Measurements from ENCODE around the gene CTSC. TPM values are rescaled to one million over a fixed set of nuclear protein-coding genes. Genes with fewer than 3 reads are reported as not detected.

Gene CTSC
- total and polyA plus RNA-seq, 2 of the 13 experiments (the other 11 are each of a cell fraction or from before 2014, with no cell fraction given): 144 to 210 TPM

DNA sequence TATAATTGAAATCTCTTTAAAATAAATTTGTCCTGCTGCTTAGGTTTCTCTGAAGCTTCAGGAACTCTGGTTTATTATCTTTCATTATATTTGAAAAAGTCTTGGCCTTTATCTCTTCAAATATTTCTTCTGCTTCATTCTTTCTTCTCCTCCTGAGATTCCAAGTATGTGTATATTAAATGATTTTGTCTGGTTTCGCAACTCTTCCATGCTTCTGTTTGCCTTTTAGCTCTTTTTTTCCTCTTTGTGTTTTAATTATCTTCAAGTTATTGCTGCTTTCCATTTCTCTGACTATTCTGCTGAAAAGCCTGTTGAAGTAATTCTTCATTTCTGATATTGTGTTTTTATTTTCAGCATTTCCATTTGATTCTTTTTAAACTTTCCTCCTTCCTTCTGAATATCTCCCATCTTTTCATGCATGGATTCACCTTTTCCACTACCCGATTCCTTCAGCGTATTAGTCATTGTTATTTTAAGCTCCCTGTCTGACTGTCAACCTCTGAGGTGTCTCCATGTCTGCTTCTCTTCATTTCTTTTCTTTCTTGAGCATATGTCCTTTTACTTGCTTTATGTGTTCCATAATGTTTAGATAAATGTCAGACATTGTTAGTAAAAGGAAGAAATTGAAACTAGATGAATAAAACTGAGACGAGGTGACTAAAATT lies 46.6 kb upstream of the CTSC start:
- H3K79me2 ChIP-seq (ENCODE audit: insufficient read depth, low read length): no peaks in the 10 kb centered on the region
- H3K27me3 ChIP-seq (ENCODE audit: control insufficient read depth in 1 of 2, insufficient read depth in 2 of 2, low read length in 2 of 2): no peaks in the 10 kb centered on the region
- TF ChIP-seq, protein P1, sequence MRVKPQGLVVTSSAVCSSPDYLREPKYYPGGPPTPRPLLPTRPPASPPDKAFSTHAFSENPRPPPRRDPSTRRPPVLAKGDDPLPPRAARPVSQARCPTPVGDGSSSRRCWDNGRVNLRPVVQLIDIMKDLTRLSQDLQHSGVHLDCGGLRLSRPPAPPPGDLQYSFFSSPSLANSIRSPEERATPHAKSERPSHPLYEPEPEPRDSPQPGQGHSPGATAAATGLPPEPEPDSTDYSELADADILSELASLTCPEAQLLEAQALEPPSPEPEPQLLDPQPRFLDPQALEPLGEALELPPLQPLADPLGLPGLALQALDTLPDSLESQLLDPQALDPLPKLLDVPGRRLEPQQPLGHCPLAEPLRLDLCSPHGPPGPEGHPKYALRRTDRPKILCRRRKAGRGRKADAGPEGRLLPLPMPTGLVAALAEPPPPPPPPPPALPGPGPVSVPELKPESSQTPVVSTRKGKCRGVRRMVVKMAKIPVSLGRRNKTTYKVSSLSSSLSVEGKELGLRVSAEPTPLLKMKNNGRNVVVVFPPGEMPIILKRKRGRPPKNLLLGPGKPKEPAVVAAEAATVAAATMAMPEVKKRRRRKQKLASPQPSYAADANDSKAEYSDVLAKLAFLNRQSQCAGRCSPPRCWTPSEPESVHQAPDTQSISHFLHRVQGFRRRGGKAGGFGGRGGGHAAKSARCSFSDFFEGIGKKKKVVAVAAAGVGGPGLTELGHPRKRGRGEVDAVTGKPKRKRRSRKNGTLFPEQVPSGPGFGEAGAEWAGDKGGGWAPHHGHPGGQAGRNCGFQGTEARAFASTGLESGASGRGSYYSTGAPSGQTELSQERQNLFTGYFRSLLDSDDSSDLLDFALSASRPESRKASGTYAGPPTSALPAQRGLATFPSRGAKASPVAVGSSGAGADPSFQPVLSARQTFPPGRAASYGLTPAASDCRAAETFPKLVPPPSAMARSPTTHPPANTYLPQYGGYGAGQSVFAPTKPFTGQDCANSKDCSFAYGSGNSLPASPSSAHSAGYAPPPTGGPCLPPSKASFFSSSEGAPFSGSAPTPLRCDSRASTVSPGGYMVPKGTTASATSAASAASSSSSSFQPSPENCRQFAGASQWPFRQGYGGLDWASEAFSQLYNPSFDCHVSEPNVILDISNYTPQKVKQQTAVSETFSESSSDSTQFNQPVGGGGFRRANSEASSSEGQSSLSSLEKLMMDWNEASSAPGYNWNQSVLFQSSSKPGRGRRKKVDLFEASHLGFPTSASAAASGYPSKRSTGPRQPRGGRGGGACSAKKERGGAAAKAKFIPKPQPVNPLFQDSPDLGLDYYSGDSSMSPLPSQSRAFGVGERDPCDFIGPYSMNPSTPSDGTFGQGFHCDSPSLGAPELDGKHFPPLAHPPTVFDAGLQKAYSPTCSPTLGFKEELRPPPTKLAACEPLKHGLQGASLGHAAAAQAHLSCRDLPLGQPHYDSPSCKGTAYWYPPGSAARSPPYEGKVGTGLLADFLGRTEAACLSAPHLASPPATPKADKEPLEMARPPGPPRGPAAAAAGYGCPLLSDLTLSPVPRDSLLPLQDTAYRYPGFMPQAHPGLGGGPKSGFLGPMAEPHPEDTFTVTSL (CRISPR knock-in tag; IDR thresholded peaks at IDR 0.05; ENCODE audit: borderline replicate concordance): no peak
- H2AFZ ChIP-seq (ENCODE audit: low read length): no peak overlapping the region
- H3K36me3 ChIP-seq (replicated peaks in 1 of 2; ENCODE audit: control insufficient read depth in 1 of 2, insufficient read depth in 2 of 2, low read length in 2 of 2): no peaks in the 10 kb centered on the region
- no peaks in the 10 kb centered on the region for H3K9me3 ChIP-seq (ENCODE audit: low read length)
- no peak overlapping the region for H3K4me2 ChIP-seq (ENCODE audit: low read depth, low read length)
- no peaks in the 10 kb centered on the region for H3K4me1 ChIP-seq (ENCODE audit: insufficient read depth, low read length)
- in situ Hi-C loops (cut with HindIII; ENCODE audit: extremely low pct_ligation_motif_present, low pct_unique_long_range_greater_than_20kb): no loop called here
- DNase-seq (ENCODE audit: low spot score) (no peak), FAIRE-seq (no peak), ATAC-seq (no peak)
- POLR2A ChIA-PET: no interaction called here
- CTCF ChIA-PET (ENCODE audit: low intra/inter-chr PET ratio, low total read pairs): no interaction called here
- BruUV-seq (replicated peaks): no TSS peak
- intact Hi-C loops (cut with micrococcal nuclease; ENCODE audit: unreplicated experiment): no loop called here
- H4K20me1 ChIP-seq (ENCODE audit: insufficient read depth, low read length): no peaks in the 10 kb centered on the region
- H3K9ac ChIP-seq (ENCODE audit: insufficient read depth, low read depth, low read length): no peak overlapping the region
- no peak overlapping the region for H3K27ac ChIP-seq (ENCODE audit: extremely low read length, insufficient read depth, low read length)
- H3K4me3 ChIP-seq (replicated peaks in 1 of 3; ENCODE audit: insufficient read depth in 1 of 3, low read depth in 2 of 3, low read length in 3 of 3): no peak overlapping the region
- 23% methylated on average over 4 of the region's 4 CpGs for WGBS (ENCODE audit: low lambda C conversion rate)

DNA sequence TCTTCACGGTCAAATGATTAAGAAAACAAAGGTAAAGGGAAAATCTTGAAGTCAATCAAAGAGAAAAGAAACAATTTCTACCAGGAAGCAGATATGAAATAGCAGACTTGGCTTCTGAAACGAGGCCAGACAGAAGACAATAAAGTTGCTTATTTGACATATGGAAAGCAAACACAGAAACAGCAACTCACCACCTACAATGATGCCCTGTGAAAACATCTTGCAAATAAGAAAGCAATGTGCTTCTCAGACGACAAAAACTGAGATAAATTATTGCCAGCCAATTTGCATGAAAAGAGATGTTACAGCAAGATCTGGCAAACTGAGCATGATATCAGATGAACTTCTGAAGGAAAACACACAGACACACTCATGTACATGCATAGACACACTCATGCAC lies 45.9 kb upstream of the CTSC start:
- Histone ChIP-seq H3K4me2 (ENCODE audit: low read depth, low read length) (no peak overlapping the region), H4K20me1 (ENCODE audit: insufficient read depth, low read length) (no peaks in the 10 kb centered on the region), H3K4me3 (replicated peaks in 1 of 3; ENCODE audit: insufficient read depth in 1 of 3, low read depth in 2 of 3, low read length in 3 of 3) (no peak overlapping the region), H3K79me2 (ENCODE audit: insufficient read depth, low read length) (no peaks in the 10 kb centered on the region), H3K9ac (ENCODE audit: insufficient read depth, low read depth, low read length) (no peak overlapping the region), H3K36me3 (replicated peaks in 1 of 2; ENCODE audit: control insufficient read depth in 1 of 2, insufficient read depth in 2 of 2, low read length in 2 of 2) (no peaks in the 10 kb centered on the region), H3K9me3 (ENCODE audit: low read length) (no peaks in the 10 kb centered on the region), H3K27me3 (ENCODE audit: control insufficient read depth in 1 of 2, insufficient read depth in 2 of 2, low read length in 2 of 2) (no peaks in the 10 kb centered on the region), H3K4me1 (ENCODE audit: insufficient read depth, low read length) (no peaks in the 10 kb centered on the region), H2AFZ (ENCODE audit: low read length) (no peak overlapping the region), H3K27ac (ENCODE audit: extremely low read length, insufficient read depth, low read length) (no peak overlapping the region)
- in situ Hi-C loops (cut with HindIII; ENCODE audit: extremely low pct_ligation_motif_present, low pct_unique_long_range_greater_than_20kb): no loop called here
- POLR2A ChIA-PET: no interaction called here
- CTCF ChIA-PET (ENCODE audit: low intra/inter-chr PET ratio, low total read pairs): no interaction called here
- intact Hi-C loops (cut with micrococcal nuclease; ENCODE audit: unreplicated experiment): no loop called here
- no peak for ATAC-seq
- BruUV-seq (replicated peaks): no TSS peak
- 33% methylated on average over 3 of the region's 3 CpGs for WGBS (ENCODE audit: low lambda C conversion rate)
- DNase-seq (ENCODE audit: low spot score): no peak
- no peak for FAIRE-seq
- TF ChIP-seq, protein P2, sequence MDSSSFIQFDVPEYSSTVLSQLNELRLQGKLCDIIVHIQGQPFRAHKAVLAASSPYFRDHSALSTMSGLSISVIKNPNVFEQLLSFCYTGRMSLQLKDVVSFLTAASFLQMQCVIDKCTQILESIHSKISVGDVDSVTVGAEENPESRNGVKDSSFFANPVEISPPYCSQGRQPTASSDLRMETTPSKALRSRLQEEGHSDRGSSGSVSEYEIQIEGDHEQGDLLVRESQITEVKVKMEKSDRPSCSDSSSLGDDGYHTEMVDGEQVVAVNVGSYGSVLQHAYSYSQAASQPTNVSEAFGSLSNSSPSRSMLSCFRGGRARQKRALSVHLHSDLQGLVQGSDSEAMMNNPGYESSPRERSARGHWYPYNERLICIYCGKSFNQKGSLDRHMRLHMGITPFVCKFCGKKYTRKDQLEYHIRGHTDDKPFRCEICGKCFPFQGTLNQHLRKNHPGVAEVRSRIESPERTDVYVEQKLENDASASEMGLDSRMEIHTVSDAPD (CRISPR knock-in tag; IDR thresholded peaks at IDR 0.05): no peak
- TF ChIP-seq SMYD3 (CRISPR knock-in tag; IDR thresholded peaks at IDR 0.05): no peak
- TF ChIP-seq CC2D1A (CRISPR knock-in tag; IDR thresholded peaks at IDR 0.05): no peak
- TF ChIP-seq ARNT2 (CRISPR knock-in tag; IDR thresholded peaks at IDR 0.05; ENCODE audit: low read depth): no peak
- no peak for TF ChIP-seq POLR2G (IDR thresholded peaks at IDR 0.05; ENCODE audit: low read depth, low read length)
- TF ChIP-seq, protein P3, sequence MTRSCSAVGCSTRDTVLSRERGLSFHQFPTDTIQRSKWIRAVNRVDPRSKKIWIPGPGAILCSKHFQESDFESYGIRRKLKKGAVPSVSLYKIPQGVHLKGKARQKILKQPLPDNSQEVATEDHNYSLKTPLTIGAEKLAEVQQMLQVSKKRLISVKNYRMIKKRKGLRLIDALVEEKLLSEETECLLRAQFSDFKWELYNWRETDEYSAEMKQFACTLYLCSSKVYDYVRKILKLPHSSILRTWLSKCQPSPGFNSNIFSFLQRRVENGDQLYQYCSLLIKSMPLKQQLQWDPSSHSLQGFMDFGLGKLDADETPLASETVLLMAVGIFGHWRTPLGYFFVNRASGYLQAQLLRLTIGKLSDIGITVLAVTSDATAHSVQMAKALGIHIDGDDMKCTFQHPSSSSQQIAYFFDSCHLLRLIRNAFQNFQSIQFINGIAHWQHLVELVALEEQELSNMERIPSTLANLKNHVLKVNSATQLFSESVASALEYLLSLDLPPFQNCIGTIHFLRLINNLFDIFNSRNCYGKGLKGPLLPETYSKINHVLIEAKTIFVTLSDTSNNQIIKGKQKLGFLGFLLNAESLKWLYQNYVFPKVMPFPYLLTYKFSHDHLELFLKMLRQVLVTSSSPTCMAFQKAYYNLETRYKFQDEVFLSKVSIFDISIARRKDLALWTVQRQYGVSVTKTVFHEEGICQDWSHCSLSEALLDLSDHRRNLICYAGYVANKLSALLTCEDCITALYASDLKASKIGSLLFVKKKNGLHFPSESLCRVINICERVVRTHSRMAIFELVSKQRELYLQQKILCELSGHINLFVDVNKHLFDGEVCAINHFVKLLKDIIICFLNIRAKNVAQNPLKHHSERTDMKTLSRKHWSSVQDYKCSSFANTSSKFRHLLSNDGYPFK (CRISPR knock-in tag; IDR thresholded peaks at IDR 0.05; ENCODE audit: borderline replicate concordance): no peak
- no peak for TF ChIP-seq XRCC5 (optimal IDR thresholded peaks at IDR 0.05; ENCODE audit: low read length)
